Neuronal stem cell (in vitro differentiated cells): ENCODE results near the gene ZCCHC3.
A peak's percentile ranks its signal among the peaks of the same experiment; 100 is the strongest.

Source experiments
- DNase-seq: peaks from one replicate; pipeline ENCODE4 v3.0.0-alpha.2; 2013; ENCODE audit warnings: low spot score
- H2AFZ ChIP-seq: one replicate; pipeline ENCODE4 v1.6.1; 2013; ENCODE audit warnings: mild to moderate bottlenecking, low read length, inconsistent platforms
- H2AK5ac ChIP-seq: 2 replicates; pipeline ENCODE4 v1.6.1; 2013; ENCODE audit warnings: low read depth, mild to moderate bottlenecking, inconsistent platforms, low read length, moderate library complexity, mixed read lengths
- H2BK120ac ChIP-seq: 2 replicates; pipeline ENCODE4 v1.6.1; 2013; ENCODE audit warnings: low read depth, mild to moderate bottlenecking, inconsistent platforms, low read length, moderate library complexity, mixed read lengths
- H2BK12ac ChIP-seq: one replicate; pipeline ENCODE4 v1.6.1; 2013; ENCODE audit warnings: low read length, inconsistent platforms
- H2BK15ac ChIP-seq: 2 replicates; pipeline ENCODE4 v1.6.1; 2013; ENCODE audit warnings: mild to moderate bottlenecking, low read length, inconsistent platforms, mixed read lengths
- H2BK5ac ChIP-seq: one replicate; pipeline ENCODE4 v1.6.1; 2013; ENCODE audit warnings: inconsistent platforms, mild to moderate bottlenecking, low read length, moderate library complexity
- H3K14ac ChIP-seq: one replicate; pipeline ENCODE4 v1.6.1; 2013; ENCODE audit warnings: low read length, inconsistent platforms
- H3K18ac ChIP-seq: 2 replicates; pipeline ENCODE4 v1.6.1; 2013; ENCODE audit warnings: low read length, inconsistent platforms
- H3K23ac ChIP-seq: 2 replicates; pipeline ENCODE4 v1.6.1; 2013; ENCODE audit warnings: low read depth, mild to moderate bottlenecking, mixed read lengths, low read length, inconsistent platforms; ENCODE audit not compliant: poor library complexity
- H3K27ac ChIP-seq: replicated peaks from 3 replicates; pipeline ENCODE4 v1.5.1; 2013; ENCODE audit warnings: low read length, inconsistent platforms
- H3K27me3 ChIP-seq, 3 experiments: 2 replicates each; pipeline ENCODE4 v1.6.1; 2013; ENCODE audit warnings: low read length in 3 of 3, mild to moderate bottlenecking in 2 of 3, inconsistent platforms in 1 of 3, low read depth in 1 of 3, mixed read lengths in 1 of 3, moderate library complexity in 1 of 3; ENCODE audit not compliant: control insufficient read depth in 3 of 3, insufficient read depth in 3 of 3
- H3K36me3 ChIP-seq, 2 donors: replicated peaks in 1 of 2; 2 replicates each; pipeline ENCODE4 v1.6.1; 2013; ENCODE audit warnings: low read length in 2 of 2; ENCODE audit not compliant: control insufficient read depth in 2 of 2, insufficient read depth in 2 of 2
- H3K4ac ChIP-seq: 2 replicates; pipeline ENCODE4 v1.6.1; 2013; ENCODE audit warnings: inconsistent platforms, mild to moderate bottlenecking, low read length, moderate library complexity
- H3K4me1 ChIP-seq, 2 donors: 1 replicate in 1 of 2; 2 replicates in 1 of 2; pipeline ENCODE4 v1.6.1; 2013; ENCODE audit warnings: low read length in 2 of 2, low read depth in 1 of 2; ENCODE audit not compliant: control insufficient read depth in 2 of 2, insufficient read depth in 1 of 2
- H3K4me2 ChIP-seq: one replicate; pipeline ENCODE4 v1.6.1; 2013; ENCODE audit warnings: mild to moderate bottlenecking, low read length, inconsistent platforms; ENCODE audit not compliant: insufficient read depth, poor library complexity, severe bottlenecking
- H3K4me3 ChIP-seq, 2 donors: 2 replicates each; pipeline ENCODE4 v1.5.1; 2013; ENCODE audit warnings: low read length in 2 of 2, mild to moderate bottlenecking in 2 of 2, inconsistent platforms in 1 of 2, moderate library complexity in 1 of 2
- H3K79me1 ChIP-seq: one replicate; pipeline ENCODE4 v1.6.1; 2013; ENCODE audit warnings: low read depth, mild to moderate bottlenecking, inconsistent platforms, low read length, moderate library complexity
- H3K9ac ChIP-seq: one replicate; pipeline ENCODE4 v1.6.1; 2013; ENCODE audit warnings: mild to moderate bottlenecking, low read depth, low read length, inconsistent platforms; ENCODE audit not compliant: poor library complexity
- H3K9me3 ChIP-seq, 2 donors: replicated peaks in 1 of 2; 2 replicates each; pipeline versions ENCODE3 to v1.6.1; 2013; ENCODE audit warnings: low read length in 2 of 2, mild to moderate bottlenecking in 2 of 2, inconsistent platforms in 1 of 2, low read depth in 1 of 2, mixed read lengths in 1 of 2, moderate library complexity in 1 of 2; ENCODE audit not compliant: control insufficient read depth in 2 of 2, insufficient read depth in 1 of 2
- H4K8ac ChIP-seq: one replicate; pipeline ENCODE4 v1.6.1; 2013; ENCODE audit warnings: low read depth, mild to moderate bottlenecking, inconsistent platforms, low read length, moderate library complexity
- H4K91ac ChIP-seq: one replicate; pipeline ENCODE4 v1.6.1; 2013; ENCODE audit warnings: low read length, low read depth, mild to moderate bottlenecking, inconsistent platforms; ENCODE audit not compliant: poor library complexity
- WGBS, 2 donors: extraction: QIAGEN DNeasy Blood & Tissue Kit; methylation state at CpG; one replicate each; pipeline ENCODE4 v1.1.7; 2013; ENCODE audit warnings: missing lambda C conversion rate in 2 of 2, mixed read lengths in 1 of 2; ENCODE audit not compliant: insufficient read length in 2 of 2, insufficient replicate concordance in 1 of 2; ENCODE audit errors: extremely low coverage in 2 of 2; 5-methylcytosine and 5-hydroxymethylcytosine counted together

Gene ZCCHC3

DNA sequence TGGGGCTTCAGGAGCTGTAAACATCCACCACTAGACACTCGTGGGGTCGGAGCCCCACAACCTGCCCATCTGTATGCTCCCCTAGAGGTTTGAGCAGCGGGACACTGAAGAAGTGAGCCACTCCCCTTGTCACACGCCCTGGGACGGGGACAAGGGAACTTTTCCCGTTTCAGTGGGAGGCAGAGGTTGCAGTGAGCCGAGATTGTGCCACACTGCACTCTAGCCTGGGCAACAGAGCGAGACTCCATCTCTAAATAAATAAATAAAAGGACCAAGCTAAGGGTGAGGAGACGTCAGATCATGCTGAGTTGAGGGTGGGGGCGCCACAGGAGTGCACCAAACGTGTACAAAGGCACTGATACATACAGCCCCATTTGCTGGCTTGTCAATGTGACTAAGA is 8.4 kb downstream of the ZCCHC3 start:
- no peak overlapping the region for H3K27ac ChIP-seq
- H2AK5ac ChIP-seq = no peak overlapping the region
- no CpG with 5 or more reads among the region's 11 CpGs for WGBS, 2 donors
- H3K4me2 ChIP-seq = no peak overlapping the region
- H3K23ac ChIP-seq = no peak overlapping the region
- H3K4me1 ChIP-seq = peaks cover 15 to 20% of the 10 kb centered on the region in 2 donors
- H3K9me3 ChIP-seq = peaks cover 0 to 3% of the 10 kb centered on the region in 2 donors
- H2BK120ac ChIP-seq = no peak overlapping the region
- H3K27me3 ChIP-seq = no peaks in the 10 kb centered on the region
- no peak overlapping the region for H4K91ac ChIP-seq
- H3K18ac ChIP-seq = no peak overlapping the region
- H3K79me1 ChIP-seq = no peaks in the 10 kb centered on the region
- no peak overlapping the region for H3K14ac ChIP-seq
- no peak overlapping the region for H3K9ac ChIP-seq
- H3K36me3 ChIP-seq = peaks cover 0 to 6% of the 10 kb centered on the region in 2 donors
- H3K4me3 ChIP-seq = no peak overlapping the region
- no peak overlapping the region for H2AFZ ChIP-seq
- no peak for DNase-seq
- no peak overlapping the region for H2BK15ac ChIP-seq
- no peak overlapping the region for H2BK5ac ChIP-seq
- no peak overlapping the region for H2BK12ac ChIP-seq
- H3K4ac ChIP-seq = no peak overlapping the region
- H4K8ac ChIP-seq = no peak overlapping the region

DNA sequence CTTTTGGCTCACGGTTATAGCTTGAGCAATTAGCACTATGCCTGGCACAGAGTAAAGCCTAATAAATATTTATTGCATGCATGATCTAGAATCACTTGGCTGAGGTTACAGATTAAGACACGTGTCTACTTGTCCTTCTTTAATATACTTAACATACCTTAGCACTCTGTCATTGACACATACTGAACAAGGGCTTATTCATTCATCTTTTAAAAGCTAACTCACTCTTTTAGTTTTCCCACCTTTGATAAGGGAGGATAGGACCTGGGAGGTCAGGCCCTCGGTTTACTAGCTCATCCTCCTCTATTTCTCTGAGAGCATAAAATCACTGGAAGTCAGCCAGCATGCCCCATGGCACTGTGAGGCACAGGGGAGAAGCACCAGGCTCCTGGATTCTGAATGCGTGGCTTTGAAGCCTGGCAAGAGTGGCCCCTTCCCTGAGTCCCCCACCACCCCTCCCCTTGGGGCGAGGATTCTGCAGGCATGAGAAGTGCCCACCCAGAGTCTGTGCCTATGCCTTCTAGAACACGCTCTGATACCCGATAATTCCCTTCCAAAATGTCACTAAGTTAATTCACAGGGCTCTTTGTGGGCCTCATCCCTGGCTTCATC is 11.2 kb downstream of the ZCCHC3 start:
- no peak overlapping the region for H2BK12ac ChIP-seq
- no peak for DNase-seq
- no peak overlapping the region for H4K8ac ChIP-seq
- H4K91ac ChIP-seq = no peak overlapping the region
- H3K27ac ChIP-seq = peak overlapping the region; percentile 41
- H2AFZ ChIP-seq = no peak overlapping the region
- H2BK15ac ChIP-seq = peak overlapping the region; percentile 76
- H3K9me3 ChIP-seq = no peaks in the 10 kb centered on the region
- no CpG with 5 or more reads among the region's 7 CpGs for whole genome bisulfite sequencing, 2 donors
- no peaks in the 10 kb centered on the region for H3K79me1 ChIP-seq
- H3K4me1 ChIP-seq = peaks cover 4 to 10% of the 10 kb centered on the region in 2 donors
- no peaks in the 10 kb centered on the region for H3K27me3 ChIP-seq
- no peak overlapping the region for H3K9ac ChIP-seq
- peak overlapping the region; percentile 20 for H3K18ac ChIP-seq
- H3K4ac ChIP-seq = no peak overlapping the region
- no peak overlapping the region for H3K14ac ChIP-seq
- H3K36me3 ChIP-seq = no peaks in the 10 kb centered on the region
- no peak overlapping the region for H3K4me2 ChIP-seq
- H3K23ac ChIP-seq = no peak overlapping the region
- H2BK120ac ChIP-seq = no peak overlapping the region
- H2BK5ac ChIP-seq = no peak overlapping the region
- peak overlapping the region in 1 of 2 donors; percentile 52 for H3K4me3 ChIP-seq
- no peak overlapping the region for H2AK5ac ChIP-seq

DNA sequence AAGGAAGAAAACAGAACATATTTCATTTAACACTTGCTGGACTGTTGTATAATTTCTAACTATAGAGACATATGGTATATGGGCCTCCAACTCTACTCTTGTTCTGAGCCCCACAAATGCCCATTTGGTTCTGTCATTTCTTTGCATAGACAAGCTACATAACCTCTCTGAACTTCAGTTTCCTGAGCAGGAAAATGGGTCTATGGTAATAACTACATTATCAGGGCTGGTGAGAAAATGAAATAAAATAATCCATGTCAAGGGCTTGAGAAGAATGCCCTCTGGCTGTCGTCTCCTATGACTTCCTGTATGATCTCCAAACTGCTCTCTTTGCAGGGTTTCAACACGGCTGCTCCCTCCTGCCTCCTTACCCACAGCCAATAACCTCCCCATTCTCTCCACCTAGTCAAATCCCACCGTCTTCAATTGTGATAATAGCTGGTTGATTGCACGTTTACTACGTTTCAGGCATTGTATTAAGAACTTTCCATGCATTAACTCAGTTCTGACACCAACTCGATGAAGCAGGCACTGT is 12.0 kb downstream of the ZCCHC3 start:
- H3K27ac ChIP-seq = peak overlapping the region; percentile 94
- no peak overlapping the region for H3K4ac ChIP-seq
- H2BK15ac ChIP-seq = no peak overlapping the region
- peak overlapping the region; percentile 71 for H2AFZ ChIP-seq
- no peak overlapping the region for H2BK120ac ChIP-seq
- H3K36me3 ChIP-seq = no peaks in the 10 kb centered on the region
- H2AK5ac ChIP-seq = no peak overlapping the region
- peak overlapping the region; percentile 52 to 72 for H3K4me3 ChIP-seq
- H2BK5ac ChIP-seq = peak overlapping the region; percentile 30
- no peaks in the 10 kb centered on the region for H3K27me3 ChIP-seq
- no peak overlapping the region for H4K8ac ChIP-seq
- DNase-seq = no peak
- H3K23ac ChIP-seq = no peak overlapping the region
- no peak overlapping the region for H2BK12ac ChIP-seq
- no peaks in the 10 kb centered on the region for H3K9me3 ChIP-seq
- H3K9ac ChIP-seq = no peak overlapping the region
- peaks cover 4 to 10% of the 10 kb centered on the region in 2 donors for H3K4me1 ChIP-seq
- H3K4me2 ChIP-seq = peak overlapping the region; percentile 69
- no peaks in the 10 kb centered on the region for H3K79me1 ChIP-seq
- H3K14ac ChIP-seq = no peak overlapping the region
- H3K18ac ChIP-seq = peak overlapping the region; percentile 61
- no peak overlapping the region for H4K91ac ChIP-seq
- WGBS, 2 donors = no CpG with 5 or more reads among the region's 6 CpGs

DNA sequence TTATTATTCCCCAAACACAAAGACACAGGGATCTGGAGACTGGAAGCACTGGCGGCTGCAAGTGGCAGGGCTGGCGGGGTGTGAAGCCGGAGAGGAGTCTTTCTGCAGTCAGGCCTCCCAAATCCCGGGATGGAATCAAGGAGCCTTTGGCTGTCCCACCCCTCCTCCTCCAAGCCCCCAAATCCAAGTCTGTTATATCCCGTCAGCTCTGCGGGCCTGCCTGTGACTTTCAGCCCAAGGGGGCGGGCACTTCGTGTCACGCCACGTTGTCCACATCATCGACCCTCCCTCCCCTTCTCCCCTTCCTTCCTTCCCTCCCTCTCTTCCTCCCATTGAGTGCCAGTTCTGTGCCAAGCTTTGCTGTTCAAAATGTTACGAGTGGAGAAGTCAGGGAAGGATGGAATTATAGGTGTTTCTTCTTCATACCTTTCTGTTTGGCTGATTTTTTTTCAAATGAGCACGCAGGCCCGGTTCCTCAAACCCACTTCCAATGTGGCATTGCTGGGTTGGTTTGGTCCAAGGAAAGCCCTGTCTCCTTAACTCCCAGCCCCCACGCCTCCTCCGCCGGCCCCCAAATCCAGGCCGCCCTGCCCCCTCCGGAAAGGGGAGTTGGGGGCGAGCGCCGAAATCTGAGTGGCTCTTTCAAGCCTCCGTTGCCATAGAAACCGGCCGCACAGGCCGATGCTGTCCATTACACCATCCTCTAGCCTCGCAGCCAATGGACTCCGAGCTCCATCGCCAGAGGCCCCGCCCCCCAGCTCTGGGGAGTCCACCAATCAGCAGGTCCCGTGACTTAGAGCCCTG is 12.7 kb downstream of the ZCCHC3 start:
- H4K8ac ChIP-seq = no peak overlapping the region
- no peak overlapping the region for H2BK120ac ChIP-seq
- no peak overlapping the region for H2BK15ac ChIP-seq
- peak overlapping the region; percentile 52 to 72 for H3K4me3 ChIP-seq
- H3K4ac ChIP-seq = no peak overlapping the region
- H3K27ac ChIP-seq = peak overlapping the region; percentile 94
- H3K4me2 ChIP-seq = peak overlapping the region; percentile 69
- no peak overlapping the region for H3K14ac ChIP-seq
- H2AK5ac ChIP-seq = no peak overlapping the region
- no CpG with 5 or more reads among the region's 31 CpGs for WGBS, 2 donors
- no peak overlapping the region for H3K9ac ChIP-seq
- no peaks in the 10 kb centered on the region for H3K27me3 ChIP-seq
- H3K18ac ChIP-seq = peak overlapping the region; percentile 61
- no peak overlapping the region for H2BK12ac ChIP-seq
- no peak overlapping the region for H3K23ac ChIP-seq
- peaks cover 4 to 10% of the 10 kb centered on the region in 2 donors for H3K4me1 ChIP-seq
- peak overlapping the region; percentile 71 for H2AFZ ChIP-seq
- no peaks in the 10 kb centered on the region for H3K79me1 ChIP-seq
- H3K36me3 ChIP-seq = no peaks in the 10 kb centered on the region
- H4K91ac ChIP-seq = no peak overlapping the region
- peak; percentile 99 for DNase-seq
- no peaks in the 10 kb centered on the region for H3K9me3 ChIP-seq
- H2BK5ac ChIP-seq = peak overlapping the region; percentile 30
